Caco-2 (cell line): ENCODE data around the gene KIAA1755. TPM values are rescaled to one million over a fixed set of nuclear protein-coding genes. Genes with fewer than 3 reads are reported as not detected.

Source experiments
- BruUV-seq: library from RNA; stranded (reverse); fragments of 400-500 nt; replicated peaks from 2 replicates; lab custom pipeline; 2021; lab: Mats Ljungman, UMichigan
- CTCF ChIA-PET: fragments of 300-600 bp; sonication (Branson Sonifier 250); formaldehyde crosslinking; loops from one replicate; lab custom pipeline; 2022; ENCODE audit warnings: antibody characterized with exemption; lab: Charles Lee
- POLR2A ChIA-PET: fragments of 300-600 bp; sonication (Branson Sonifier 250); formaldehyde crosslinking; loops from one replicate; lab custom pipeline; 2022; ENCODE audit warnings: antibody characterized with exemption; lab: Charles Lee
- DNase-seq, 2 experiments: peaks; one replicate each; pipeline versions ENCODE4 v3.0.0 to v3.0.0-alpha.2; 2020 to 2022
- H3K27me3 ChIP-seq: replicated peaks from 2 replicates; pipeline ENCODE4 v1.6.0; 2011; ENCODE audit warnings: low read length; ENCODE audit not compliant: control insufficient read depth, insufficient read depth
- H3K36me3 ChIP-seq: 2 replicates; pipeline ENCODE4 v1.5.1; 2011; ENCODE audit warnings: low read length; ENCODE audit not compliant: control insufficient read depth, insufficient read depth
- H3K4me1 ChIP-seq: fragments of 250-450 bp; sonication (Bioruptor Pico); 2 replicates; pipeline ENCODE4 v1.5.1; 2020; ENCODE audit warnings: mild to moderate bottlenecking
- H3K4me3 ChIP-seq: 2 replicates; pipeline ENCODE4 v1.5.1; 2011; ENCODE audit warnings: low read depth, mild to moderate bottlenecking, control low read depth, low read length
- H3K9me3 ChIP-seq: fragments of 250-450 bp; sonication (Bioruptor Pico); 2 replicates; pipeline ENCODE4 v1.5.1; 2020; ENCODE audit warnings: mild to moderate bottlenecking, moderate library complexity
- H3K27ac Mint-ChIP-seq: one replicate; pipeline ENCODE4 v1.8.0; 2022; ENCODE audit warnings: mixed read lengths; ENCODE audit not compliant: unreplicated experiment
- H3K27me3 Mint-ChIP-seq: one replicate; pipeline ENCODE4 v1.8.0; 2022; ENCODE audit warnings: mixed read lengths; ENCODE audit not compliant: insufficient read depth, unreplicated experiment
- H3K36me3 Mint-ChIP-seq: one replicate; pipeline ENCODE4 v1.8.0; 2022; ENCODE audit warnings: mild to moderate bottlenecking, mixed read lengths; ENCODE audit not compliant: insufficient read depth, unreplicated experiment
- H3K4me1 Mint-ChIP-seq: one replicate; pipeline ENCODE4 v1.8.0; 2022; ENCODE audit warnings: low read depth, mixed read lengths; ENCODE audit not compliant: unreplicated experiment
- H3K4me3 Mint-ChIP-seq: one replicate; pipeline ENCODE4 v1.8.0; 2022; ENCODE audit warnings: mild to moderate bottlenecking, moderate library complexity, mixed read lengths; ENCODE audit not compliant: unreplicated experiment
- H3K9me3 Mint-ChIP-seq: one replicate; pipeline ENCODE4 v1.8.0; 2022; ENCODE audit warnings: mixed read lengths; ENCODE audit not compliant: unreplicated experiment
- CTCF ChIP-seq, 2 experiments: fragments of 200-600 bp in 1 of 2; IDR thresholded peaks; 1 replicate in 1 of 2; 2 replicates in 1 of 2; pipeline versions ENCODE4 v1.5.1 to v1.8.0; 2011 to 2022; ENCODE audit warnings: antibody characterized with exemption in 1 of 2, control low read depth in 1 of 2, inconsistent platforms in 1 of 2, low read depth in 1 of 2, low read length in 1 of 2, mild to moderate bottlenecking in 1 of 2, moderate library complexity in 1 of 2; ENCODE audit not compliant: insufficient read depth in 1 of 2, severe bottlenecking in 1 of 2, unreplicated experiment in 1 of 2
- intact Hi-C: fragments of 100-400 bp; cut with micrococcal nuclease; formaldehyde crosslinking; loops from one replicate; pipeline ENCODE4 v1.10.0; 2022; ENCODE audit not compliant: unreplicated experiment
- total RNA-seq: library from RNA; stranded (reverse); gene quantifications from 2 replicates; pipeline ENCODE4 v1.2.3, GENCODE V29; 2022

Gene KIAA1755
- total RNA-seq, 1 experiment from 2014 or later = 0.20 TPM

- H3K27ac Mint-ChIP-seq = no peak overlapping the region
- DNase-seq = no peak
- no peaks in the 10 kb centered on the region for H3K4me1 Mint-ChIP-seq
- peaks cover 7% of the 10 kb centered on the region for H3K27me3 Mint-ChIP-seq
- Histone ChIP-seq H3K36me3 (no peaks in the 10 kb centered on the region), H3K4me3 (no peak overlapping the region), H3K4me1 (no peaks in the 10 kb centered on the region), H3K9me3 (peaks cover 5% of the 10 kb centered on the region; the same call in 1 of the 2 replicates), H3K27me3 (no peaks in the 10 kb centered on the region)
- CTCF ChIA-PET = no interaction called here
- no peaks in the 10 kb centered on the region for H3K36me3 Mint-ChIP-seq
- intact Hi-C loops = no loop called here
- POLR2A ChIA-PET = no interaction called here
- no peaks in the 10 kb centered on the region for H3K9me3 Mint-ChIP-seq
- no peak overlapping the region for H3K4me3 Mint-ChIP-seq
- no peak for TF ChIP-seq CTCF (IDR thresholded peaks at IDR 0.05; ENCODE audit: insufficient read depth in 1 of 2, low read depth in 1 of 2, low read length in 1 of 2, severe bottlenecking in 1 of 2, unreplicated experiment in 1 of 2)
- BruUV-seq = no TSS peak
Measured at GRCh38 chr20:38271608-38272120, 11.1 kb upstream of the KIAA1755 start.

DNA sequence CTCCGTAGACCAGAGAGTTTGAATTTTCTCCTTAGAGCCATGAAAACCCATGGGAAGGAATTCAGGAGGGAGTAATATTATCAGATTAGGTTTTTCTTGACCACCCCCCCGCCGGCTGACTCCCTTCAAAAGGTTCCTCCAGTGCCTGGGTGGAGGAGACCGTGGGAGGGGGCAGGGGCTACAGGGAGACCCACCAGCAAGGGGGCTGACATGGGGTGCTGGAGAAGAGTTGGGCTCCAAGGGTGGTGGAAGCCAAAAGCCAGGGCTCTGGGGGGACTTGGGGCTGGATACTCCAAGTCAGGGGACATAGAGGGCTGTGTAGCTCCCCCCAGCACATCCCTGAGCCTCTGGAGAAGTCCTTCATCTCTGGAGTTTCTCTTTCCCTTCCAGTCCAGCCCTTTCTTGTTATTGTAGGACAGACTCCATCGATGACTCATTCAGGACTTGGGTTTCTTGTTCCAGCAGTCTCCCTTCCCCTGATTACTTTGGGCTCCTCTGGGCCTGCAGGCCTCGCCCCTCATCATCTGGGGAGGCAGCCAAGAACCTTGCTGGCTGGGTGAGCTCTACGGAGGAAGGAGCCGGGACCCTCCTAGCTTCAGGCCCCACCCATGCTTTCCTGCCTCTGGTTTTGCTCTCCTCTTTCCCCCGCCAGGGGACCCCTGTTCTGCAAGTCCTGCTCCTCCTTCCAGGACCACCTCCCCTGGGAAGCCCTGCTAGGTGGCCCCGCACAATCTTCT, 10.5 kb upstream of the KIAA1755 start:
- Histone ChIP-seq H3K36me3 (no peaks in the 10 kb centered on the region), H3K27me3 (no peaks in the 10 kb centered on the region), H3K9me3 (peaks cover 5% of the 10 kb centered on the region; the same call in 1 of the 2 replicates), H3K4me1 (no peaks in the 10 kb centered on the region), H3K4me3 (no peak overlapping the region)
- DNase-seq = no peak
- H3K27me3 Mint-ChIP-seq = peaks cover 9% of the 10 kb centered on the region
- no TSS peak for BruUV-seq
- intact Hi-C loops = no loop called here
- CTCF ChIA-PET = no interaction called here
- no peaks in the 10 kb centered on the region for H3K4me1 Mint-ChIP-seq
- H3K27ac Mint-ChIP-seq = no peak overlapping the region
- POLR2A ChIA-PET = no interaction called here
- no peaks in the 10 kb centered on the region for H3K36me3 Mint-ChIP-seq
- H3K4me3 Mint-ChIP-seq = no peak overlapping the region
- TF ChIP-seq CTCF (IDR thresholded peaks at IDR 0.05; ENCODE audit: insufficient read depth in 1 of 2, low read depth in 1 of 2, low read length in 1 of 2, severe bottlenecking in 1 of 2, unreplicated experiment in 1 of 2) = no peak
- no peaks in the 10 kb centered on the region for H3K9me3 Mint-ChIP-seq

DNA sequence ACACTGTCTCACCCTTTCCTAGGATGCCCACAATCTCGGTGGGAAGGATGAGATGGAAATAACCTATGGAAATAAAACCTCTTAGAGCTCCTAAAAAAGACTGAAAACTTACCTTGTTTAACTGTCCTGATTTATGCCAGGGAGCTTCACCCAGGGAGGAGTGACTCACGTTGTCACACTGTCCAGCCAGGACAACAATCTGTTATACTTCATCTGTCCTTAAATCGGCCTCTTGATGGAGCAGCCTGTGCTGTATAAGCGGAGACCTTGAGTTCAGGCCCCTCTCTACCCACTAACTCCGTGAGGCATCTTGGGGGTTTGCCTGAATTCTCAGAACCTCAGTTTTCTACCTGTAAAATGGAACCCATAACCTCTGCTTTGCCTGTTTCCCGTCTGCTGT, 9.2 kb upstream of the KIAA1755 start:
- intact Hi-C loops = no loop called here
- Histone ChIP-seq H3K27me3 (no peaks in the 10 kb centered on the region), H3K4me1 (no peaks in the 10 kb centered on the region), H3K36me3 (no peaks in the 10 kb centered on the region), H3K4me3 (no peak overlapping the region), H3K9me3 (peaks cover 5% of the 10 kb centered on the region; the same call in 1 of the 2 replicates)
- no peak overlapping the region for H3K27ac Mint-ChIP-seq
- H3K9me3 Mint-ChIP-seq = no peaks in the 10 kb centered on the region
- POLR2A ChIA-PET = no interaction called here
- peaks cover 9% of the 10 kb centered on the region for H3K27me3 Mint-ChIP-seq
- H3K4me3 Mint-ChIP-seq = no peak overlapping the region
- H3K36me3 Mint-ChIP-seq = no peaks in the 10 kb centered on the region
- no peaks in the 10 kb centered on the region for H3K4me1 Mint-ChIP-seq
- CTCF ChIA-PET = interaction anchor here (1.2 kb wide), 1 partner anchor 35 kb away, joined by 3 read pairs; no protein-coding TSS in a partner anchor
- no peak for DNase-seq
- no peak for TF ChIP-seq CTCF (IDR thresholded peaks at IDR 0.05; ENCODE audit: insufficient read depth in 1 of 2, low read depth in 1 of 2, low read length in 1 of 2, severe bottlenecking in 1 of 2, unreplicated experiment in 1 of 2)
- no TSS peak for BruUV-seq
